Right cardiac atrium (tissue), 5 donors: ENCODE results near the gene LYPD4. TPM values are rescaled to one million over a fixed set of nuclear protein-coding genes. Genes with fewer than 3 reads are reported as not detected.

Experiments
- ATAC-seq, 2 donors: fragments of 200-7000 bp; cut with Tn5 transposase; one replicate each; pipeline versions ENCODE4 v1.8.0 to v1.9.1; 2020; ENCODE audit warnings: moderate library complexity in 2 of 2, mild to moderate bottlenecking in 1 of 2
- DNase-seq, 3 donors: peaks; one replicate each; pipeline ENCODE4 v3.0.0-alpha.2; 2020
- H3K27ac ChIP-seq: one replicate; pipeline ENCODE4 v1.5.1; 2013; ENCODE audit warnings: mild to moderate bottlenecking, low read length, control low read depth, moderate library complexity
- H3K27me3 ChIP-seq: one replicate; pipeline ENCODE4 v1.6.1; 2013; ENCODE audit not compliant: control insufficient read depth, insufficient read depth
- H3K4me1 ChIP-seq: one replicate; pipeline ENCODE4 v1.6.1; 2013; ENCODE audit warnings: low read length; ENCODE audit not compliant: control insufficient read depth, insufficient read depth
- H3K4me3 ChIP-seq: one replicate; pipeline ENCODE4 v1.5.1; 2013; ENCODE audit warnings: low read length, control low read depth
- H3K9me3 ChIP-seq: one replicate; pipeline ENCODE4 v1.6.1; 2013; ENCODE audit warnings: low read length; ENCODE audit not compliant: control insufficient read depth
- WGBS: extraction: QIAGEN DNeasy Blood & Tissue Kit; methylation state at CpG from one replicate; pipeline ENCODE4 v1.1.7; 2013; 5-methylcytosine and 5-hydroxymethylcytosine counted together
- intact Hi-C, 4 donors: fragments of 100-400 bp; cut with DNase I; formaldehyde crosslinking; loops; one replicate each; pipeline versions ENCODE4 v1.11.0 to v1.14.0; 2022 to 2023
- polyA plus RNA-seq: library from polyadenylated mRNA; stranded (reverse); fragments of 200-250 nt; gene quantifications from one replicate; pipeline ENCODE4 v1.2.3, GENCODE V29; 2013
- total RNA-seq, 4 donors: library from RNA; stranded (reverse); fragmentation: NEBNext Ultra II Directional; extraction: Animal tissue kit (Norgen Biotek cat#: 25700); gene quantifications; one replicate each; pipeline ENCODE4 v1.2.1, GENCODE V29; 2021
- donor health status: healthy with polysubstance abuse.
- donor health status: DM: no; HTN: yes; CAD: no.
- donor health status: DM: no; HTN: no; CAD: no.
- donor health status: DM: no; HTN: yes; CAD: no; lungs with severe emphysema.
- donor health status: DM: yes; HTN: yes; CAD: no.

Gene LYPD4
- total and polyA plus RNA-seq, 5 donors, result not detected

GRCh38 chr19:41872775-41873647 is 28.5 kb upstream of the LYPD4 start:
- Histone ChIP-seq H3K4me1 (peaks cover 3% of the 10 kb centered on the region), H3K9me3 (no peaks in the 10 kb centered on the region), H3K27ac (no peak overlapping the region), H3K4me3 (no peak overlapping the region), H3K27me3 (no peaks in the 10 kb centered on the region)
- peak; percentile 42 to 53 for ATAC-seq
- peak; percentile 52 to 82 (median 82) for DNase-seq
- intact Hi-C loops, result loop anchor here in 3 of 4 donors (5.0 kb wide), 2 partner anchors 64 to 79 kb away; no protein-coding TSS in a partner anchor
- WGBS, result 50% methylated on average over 18 of the region's 18 CpGs

GRCh38 chr19:41872384-41872774 is 27.9 kb upstream of the LYPD4 start:
- Histone ChIP-seq H3K9me3 (no peaks in the 10 kb centered on the region), H3K4me3 (no peak overlapping the region), H3K27ac (no peak overlapping the region), H3K4me1 (peaks cover 3% of the 10 kb centered on the region), H3K27me3 (no peaks in the 10 kb centered on the region)
- 86% methylated on average over 12 of the region's 12 CpGs for WGBS
- peak in 1 of 3 donors; percentile 13 for DNase-seq
- ATAC-seq, result no peak
- intact Hi-C loops, result loop anchor here in 3 of 4 donors (5.0 kb wide), 2 partner anchors 65 to 80 kb away; no protein-coding TSS in a partner anchor

- ATAC-seq (peak; percentile 7 to 17), DNase-seq (peak in 1 of 3 donors; percentile 60)
- Histone ChIP-seq H3K27me3 (no peaks in the 10 kb centered on the region), H3K4me1 (peaks cover 3% of the 10 kb centered on the region), H3K4me3 (no peak overlapping the region), H3K9me3 (no peaks in the 10 kb centered on the region), H3K27ac (no peak overlapping the region)
- intact Hi-C loops, result loop anchor here in 3 of 4 donors (5.0 kb wide), 2 partner anchors 66 to 81 kb away; no protein-coding TSS in a partner anchor
- WGBS, result 54% methylated on average over 16 of the region's 16 CpGs
Measured at GRCh38 chr19:41871573-41872383, 27.3 kb upstream of the LYPD4 start.

- ATAC-seq (peak; percentile 8 to 17), DNase-seq (peak in 1 of 3 donors; percentile 52)
- H3K9me3 ChIP-seq, result no peaks in the 10 kb centered on the region
- H3K27ac ChIP-seq, result no peak overlapping the region
- peaks cover 3% of the 10 kb centered on the region for H3K4me1 ChIP-seq
- H3K27me3 ChIP-seq, result no peaks in the 10 kb centered on the region
- WGBS, result 38% methylated on average over 3 of the region's 3 CpGs
- no peak overlapping the region for H3K4me3 ChIP-seq
- intact Hi-C loops, result loop anchor here in 3 of 4 donors (5.0 kb wide), 2 partner anchors 67 to 82 kb away; no protein-coding TSS in a partner anchor
Measured at GRCh38 chr19:41870401-41870873, 26.0 kb upstream of the LYPD4 start.

GRCh38 chr19:41869374-41869955 is 25.0 kb upstream of the LYPD4 start:
- intact Hi-C loops, result no loop called here
- Histone ChIP-seq H3K9me3 (no peaks in the 10 kb centered on the region), H3K27me3 (no peaks in the 10 kb centered on the region), H3K4me1 (peaks cover 3% of the 10 kb centered on the region), H3K4me3 (no peak overlapping the region), H3K27ac (no peak overlapping the region)
- WGBS, result 84% methylated on average over 13 of the region's 13 CpGs
- DNase-seq (peak in 1 of 3 donors; percentile 56), ATAC-seq (no peak)

- no peaks in the 10 kb centered on the region for H3K27me3 ChIP-seq
- 86% methylated on average over 12 of the region's 12 CpGs for WGBS
- intact Hi-C loops, result no loop called here
- H3K9me3 ChIP-seq, result no peaks in the 10 kb centered on the region
- peak in 1 of 3 donors; percentile 23 for DNase-seq
- no peak overlapping the region for H3K27ac ChIP-seq
- H3K4me3 ChIP-seq, result no peak overlapping the region
- no peak for ATAC-seq
- H3K4me1 ChIP-seq, result peaks cover 3% of the 10 kb centered on the region
Measured at GRCh38 chr19:41868989-41869300, 24.5 kb upstream of the LYPD4 start.

- no peak overlapping the region for H3K4me3 ChIP-seq
- intact Hi-C loops, result no loop called here
- no peak for ATAC-seq
- H3K27me3 ChIP-seq, result no peaks in the 10 kb centered on the region
- H3K4me1 ChIP-seq, result peaks cover 3% of the 10 kb centered on the region
- no peaks in the 10 kb centered on the region for H3K9me3 ChIP-seq
- no peak overlapping the region for H3K27ac ChIP-seq
- 83% methylated on average over 10 of the region's 10 CpGs for WGBS
- DNase-seq, result peak in 1 of 3 donors; percentile 9
Measured at GRCh38 chr19:41868120-41868988, 23.9 kb upstream of the LYPD4 start.

- H3K27me3 ChIP-seq, result no peaks in the 10 kb centered on the region
- intact Hi-C loops, result no loop called here
- H3K9me3 ChIP-seq, result no peaks in the 10 kb centered on the region
- peaks cover 6% of the 10 kb centered on the region for H3K4me1 ChIP-seq
- no peak for DNase-seq
- no peak overlapping the region for H3K27ac ChIP-seq
- no peak for ATAC-seq
- H3K4me3 ChIP-seq, result no peak overlapping the region
- WGBS, result 96% methylated on average over 3 of the region's 3 CpGs
Measured at GRCh38 chr19:41866284-41866683, 21.8 kb upstream of the LYPD4 start.

- Histone ChIP-seq H3K4me3 (no peak overlapping the region), H3K27ac (no peak overlapping the region), H3K9me3 (no peaks in the 10 kb centered on the region), H3K4me1 (peaks cover 10% of the 10 kb centered on the region), H3K27me3 (no peaks in the 10 kb centered on the region)
- 89% methylated on average over 5 of the region's 5 CpGs for WGBS
- ATAC-seq (no peak), DNase-seq (no peak)
- intact Hi-C loops, result no loop called here
Measured at GRCh38 chr19:41864374-41864773, 19.9 kb upstream of the LYPD4 start.
